ENCODE measurements around the gene HOXC9. TPM values are rescaled to one million over a fixed set of nuclear protein-coding genes. Genes with fewer than 3 reads are reported as not detected.

HOXC9 gene
- total RNA-seq, 4 donors from 2014 or later = 1.7 to 13.2 (median 1.9) TPM; not detected in 1

DNA sequence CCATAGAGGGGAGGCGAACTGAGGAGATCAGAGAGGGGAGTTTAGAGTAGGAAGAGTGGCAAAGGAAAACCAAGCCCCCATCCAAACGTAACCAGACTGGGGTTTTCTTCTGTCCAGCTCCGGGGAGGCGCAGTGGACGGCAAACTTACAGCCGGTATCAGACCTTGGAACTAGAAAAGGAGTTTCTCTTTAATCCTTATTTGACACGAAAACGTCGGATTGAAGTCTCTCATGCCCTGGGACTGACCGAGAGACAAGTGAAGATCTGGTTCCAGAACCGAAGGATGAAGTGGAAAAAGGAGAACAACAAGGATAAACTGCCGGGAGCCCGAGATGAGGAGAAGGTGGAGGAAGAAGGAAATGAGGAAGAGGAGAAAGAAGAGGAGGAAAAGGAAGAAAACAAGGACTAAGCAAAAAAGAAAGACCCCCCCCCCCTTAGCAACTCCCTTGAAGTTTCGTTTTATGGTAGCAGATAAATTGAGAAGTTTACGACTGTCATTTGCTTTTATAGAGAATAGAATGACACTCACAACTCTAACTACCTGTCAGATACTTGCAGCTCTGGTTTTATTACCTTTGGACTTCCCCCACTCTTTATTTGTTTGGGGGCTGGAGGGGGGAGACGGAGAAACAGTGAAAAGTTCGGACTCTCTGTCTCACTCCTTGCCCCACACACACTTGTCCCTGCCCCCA lies 11.2 kb downstream of the HOXC9 start:
- Histone ChIP-seq H3K27me3 (peaks cover 0 to 40% of the 10 kb centered on the region in 2 donors), H3K36me3 (no peaks in the 10 kb centered on the region), H3K4me3 (peak overlapping the region in 1 of 4 donors; percentile 49), H3K4me1 (peaks cover 0 to 36% (median 6%) of the 10 kb centered on the region in 4 donors), H3K9me3 (no peaks in the 10 kb centered on the region), H3K27ac (peak overlapping the region; percentile 6 to 85 (median 72))
- DNase-seq = no peak
- TF ChIP-seq, protein P1, sequence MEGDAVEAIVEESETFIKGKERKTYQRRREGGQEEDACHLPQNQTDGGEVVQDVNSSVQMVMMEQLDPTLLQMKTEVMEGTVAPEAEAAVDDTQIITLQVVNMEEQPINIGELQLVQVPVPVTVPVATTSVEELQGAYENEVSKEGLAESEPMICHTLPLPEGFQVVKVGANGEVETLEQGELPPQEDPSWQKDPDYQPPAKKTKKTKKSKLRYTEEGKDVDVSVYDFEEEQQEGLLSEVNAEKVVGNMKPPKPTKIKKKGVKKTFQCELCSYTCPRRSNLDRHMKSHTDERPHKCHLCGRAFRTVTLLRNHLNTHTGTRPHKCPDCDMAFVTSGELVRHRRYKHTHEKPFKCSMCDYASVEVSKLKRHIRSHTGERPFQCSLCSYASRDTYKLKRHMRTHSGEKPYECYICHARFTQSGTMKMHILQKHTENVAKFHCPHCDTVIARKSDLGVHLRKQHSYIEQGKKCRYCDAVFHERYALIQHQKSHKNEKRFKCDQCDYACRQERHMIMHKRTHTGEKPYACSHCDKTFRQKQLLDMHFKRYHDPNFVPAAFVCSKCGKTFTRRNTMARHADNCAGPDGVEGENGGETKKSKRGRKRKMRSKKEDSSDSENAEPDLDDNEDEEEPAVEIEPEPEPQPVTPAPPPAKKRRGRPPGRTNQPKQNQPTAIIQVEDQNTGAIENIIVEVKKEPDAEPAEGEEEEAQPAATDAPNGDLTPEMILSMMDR (IDR thresholded peaks at IDR 0.05) = no peak
- no peak for TF ChIP-seq POLR2A (IDR thresholded peaks at IDR 0.05)

DNA sequence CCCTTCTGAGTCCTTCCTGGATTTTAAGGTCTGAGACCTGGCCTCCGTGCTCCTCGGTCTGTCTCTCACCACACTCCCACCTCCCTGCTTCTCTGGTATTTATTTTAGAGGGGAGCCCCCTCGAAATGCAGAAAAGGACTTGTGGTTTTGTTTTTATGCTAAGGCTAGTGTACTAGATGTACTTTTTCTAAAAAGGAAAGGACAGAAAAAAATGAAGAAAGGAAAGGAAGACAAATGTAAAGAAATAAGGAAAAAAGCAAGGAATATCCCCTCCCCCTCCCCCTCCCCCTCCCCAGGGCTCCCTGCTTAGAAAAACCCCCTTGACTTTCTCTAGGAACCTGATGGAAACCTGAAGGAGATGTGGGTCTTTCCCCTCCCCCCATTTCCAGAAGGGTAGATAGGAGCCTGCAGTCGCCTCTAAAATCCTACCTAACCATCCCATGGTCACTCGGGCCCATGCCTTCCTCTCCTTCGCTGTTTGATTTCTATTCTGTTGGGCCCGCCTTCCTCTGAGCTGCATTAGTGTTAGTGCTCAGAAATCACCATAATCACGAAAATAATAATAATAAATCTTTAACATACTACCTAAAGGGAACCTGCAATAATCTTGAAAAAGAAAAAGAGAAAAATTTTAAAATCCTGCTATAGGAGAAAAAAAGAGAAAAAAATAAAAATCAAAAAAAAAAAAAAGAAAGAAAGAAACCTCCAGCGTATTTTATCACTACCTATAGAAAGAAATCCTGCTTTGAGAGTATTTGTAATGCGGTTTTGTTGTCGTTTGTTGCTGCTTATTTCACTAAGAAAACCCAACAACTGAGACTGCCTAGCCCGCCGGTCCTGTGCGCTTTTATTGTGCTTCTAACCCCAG lies 11.9 kb downstream of the HOXC9 start:
- TF ChIP-seq, protein P1 (IDR thresholded peaks at IDR 0.05) = no peak
- TF ChIP-seq POLR2A (IDR thresholded peaks at IDR 0.05) = no peak
- peak overlapping the region in 1 of 4 donors; percentile 49 for H3K4me3 ChIP-seq
- peak overlapping the region; percentile 6 to 85 (median 44) for H3K27ac ChIP-seq
- no peaks in the 10 kb centered on the region for H3K36me3 ChIP-seq
- no peak for DNase-seq
- H3K4me1 ChIP-seq = peaks cover 0 to 36% (median 4%) of the 10 kb centered on the region in 4 donors
- no peaks in the 10 kb centered on the region for H3K9me3 ChIP-seq
- peaks cover 0 to 41% of the 10 kb centered on the region in 2 donors for H3K27me3 ChIP-seq

DNA sequence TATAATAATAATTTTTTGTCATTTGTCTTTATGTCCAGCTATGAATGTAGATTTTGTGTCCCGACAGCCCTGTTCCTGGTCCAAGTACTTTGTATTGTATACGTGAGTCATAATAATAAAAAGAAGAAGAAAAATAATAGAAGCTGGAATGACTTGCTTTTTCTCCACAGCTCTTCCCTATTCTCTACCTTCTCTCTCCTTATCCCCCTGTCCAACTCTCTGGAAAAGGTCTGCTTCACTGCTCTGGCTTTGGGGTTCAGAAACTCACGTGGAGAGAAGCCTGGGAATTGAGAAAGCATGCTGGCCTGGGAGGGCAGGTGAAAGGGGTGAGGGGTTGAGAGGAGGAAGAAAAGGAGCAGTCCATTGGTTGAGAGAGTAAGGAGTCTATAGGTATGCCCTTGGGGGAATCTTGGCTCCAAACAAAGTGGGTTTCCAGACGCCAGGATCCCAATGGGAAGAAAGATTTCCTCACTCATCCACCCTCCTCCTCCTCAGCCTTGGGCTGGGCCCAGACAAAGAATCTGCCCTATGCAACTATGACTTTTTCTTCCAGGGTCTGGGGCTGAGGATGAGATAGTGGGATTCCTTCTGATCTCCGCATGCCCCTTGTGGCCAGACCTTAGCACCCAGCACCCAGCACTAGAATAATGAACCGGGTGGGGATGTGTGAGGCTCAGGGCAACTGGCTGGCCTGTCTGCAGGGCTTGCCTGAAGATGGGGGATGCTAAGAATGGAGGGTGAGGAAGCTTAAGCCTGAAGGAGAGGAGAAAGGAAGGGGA lies 12.9 kb downstream of the HOXC9 start:
- TF ChIP-seq POLR2A (IDR thresholded peaks at IDR 0.05) = no peak
- TF ChIP-seq, protein P1 (IDR thresholded peaks at IDR 0.05) = no peak
- Histone ChIP-seq H3K27ac (peak overlapping the region in 3 of 4 donors; percentile 46 to 85 (median 76)), H3K4me3 (no peak overlapping the region), H3K9me3 (no peaks in the 10 kb centered on the region), H3K36me3 (no peaks in the 10 kb centered on the region), H3K27me3 (peaks cover 0 to 42% of the 10 kb centered on the region in 2 donors), H3K4me1 (peaks cover 0 to 31% (median 7%) of the 10 kb centered on the region in 4 donors)
- peak in 1 of 3 donors; percentile 43 for DNase-seq

DNA sequence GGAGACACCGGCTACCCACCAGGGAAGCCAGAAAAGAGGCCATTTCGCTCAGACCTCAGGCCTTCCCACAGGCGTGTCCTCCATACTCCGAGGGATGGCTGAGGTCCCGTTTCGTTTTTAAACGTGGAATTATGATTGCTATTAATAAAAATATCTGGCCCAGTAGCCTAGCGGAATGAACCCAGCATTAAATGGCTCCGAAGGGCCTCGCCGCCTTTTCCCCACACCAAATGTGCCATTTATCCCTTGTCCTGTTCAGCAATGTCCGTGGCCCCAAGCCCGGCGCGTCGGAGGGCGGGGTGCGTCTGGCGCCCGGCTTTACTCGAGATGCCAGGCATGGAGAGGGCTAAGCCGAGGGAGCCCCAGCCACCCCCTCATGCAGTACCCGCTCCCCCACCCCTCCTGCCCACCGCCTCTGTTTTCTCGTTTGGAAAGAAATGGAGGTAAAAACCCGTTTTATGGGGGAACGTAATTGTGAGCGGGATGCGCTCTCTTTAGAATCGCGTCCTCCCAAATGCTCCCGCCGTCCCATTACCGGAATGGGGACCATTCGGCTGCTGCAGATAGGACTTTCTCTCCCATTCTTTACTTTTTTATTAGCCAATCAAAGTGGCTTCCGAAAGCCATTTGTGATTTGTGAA lies 14.5 kb downstream of the HOXC9 start:
- no peak for DNase-seq
- peak overlapping the region; percentile 38 to 85 (median 66) for H3K27ac ChIP-seq
- peak overlapping the region in 2 of 4 donors; percentile 29 to 37 for H3K4me3 ChIP-seq
- no peaks in the 10 kb centered on the region for H3K9me3 ChIP-seq
- peaks cover 0 to 26% (median 5%) of the 10 kb centered on the region in 4 donors for H3K4me1 ChIP-seq
- H3K27me3 ChIP-seq = peaks cover 0 to 31% of the 10 kb centered on the region in 2 donors
- TF ChIP-seq POLR2A (IDR thresholded peaks at IDR 0.05) = no peak
- TF ChIP-seq, protein P1 (IDR thresholded peaks at IDR 0.05) = no peak
- H3K36me3 ChIP-seq = no peaks in the 10 kb centered on the region
